Measurements from ENCODE around the gene DLG2.

DLG2 gene

DNA sequence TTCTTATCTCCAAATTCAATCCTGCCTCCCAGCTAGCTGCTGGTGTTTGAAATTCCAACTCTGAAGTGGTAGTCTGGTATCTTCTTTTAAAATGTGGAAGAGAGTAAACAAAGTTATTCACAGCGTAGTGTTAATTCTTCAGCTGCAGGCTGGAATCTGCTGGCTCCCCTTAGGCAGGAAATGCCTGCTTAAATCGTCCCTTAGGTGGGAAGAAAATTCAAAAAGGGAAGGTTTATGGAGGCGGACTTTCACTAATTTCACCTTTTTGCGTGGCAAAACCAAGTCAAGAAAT lies 1901.9 kb downstream of the DLG2 start:
- TF ChIP-seq, protein P1, sequence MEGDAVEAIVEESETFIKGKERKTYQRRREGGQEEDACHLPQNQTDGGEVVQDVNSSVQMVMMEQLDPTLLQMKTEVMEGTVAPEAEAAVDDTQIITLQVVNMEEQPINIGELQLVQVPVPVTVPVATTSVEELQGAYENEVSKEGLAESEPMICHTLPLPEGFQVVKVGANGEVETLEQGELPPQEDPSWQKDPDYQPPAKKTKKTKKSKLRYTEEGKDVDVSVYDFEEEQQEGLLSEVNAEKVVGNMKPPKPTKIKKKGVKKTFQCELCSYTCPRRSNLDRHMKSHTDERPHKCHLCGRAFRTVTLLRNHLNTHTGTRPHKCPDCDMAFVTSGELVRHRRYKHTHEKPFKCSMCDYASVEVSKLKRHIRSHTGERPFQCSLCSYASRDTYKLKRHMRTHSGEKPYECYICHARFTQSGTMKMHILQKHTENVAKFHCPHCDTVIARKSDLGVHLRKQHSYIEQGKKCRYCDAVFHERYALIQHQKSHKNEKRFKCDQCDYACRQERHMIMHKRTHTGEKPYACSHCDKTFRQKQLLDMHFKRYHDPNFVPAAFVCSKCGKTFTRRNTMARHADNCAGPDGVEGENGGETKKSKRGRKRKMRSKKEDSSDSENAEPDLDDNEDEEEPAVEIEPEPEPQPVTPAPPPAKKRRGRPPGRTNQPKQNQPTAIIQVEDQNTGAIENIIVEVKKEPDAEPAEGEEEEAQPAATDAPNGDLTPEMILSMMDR (IDR thresholded peaks at IDR 0.05; ENCODE audit: insufficient read depth, missing control alignments), result no peak
- no peak for DNase-seq (ENCODE audit: insufficient read length, low spot score)
- no peak for FAIRE-seq

DNA sequence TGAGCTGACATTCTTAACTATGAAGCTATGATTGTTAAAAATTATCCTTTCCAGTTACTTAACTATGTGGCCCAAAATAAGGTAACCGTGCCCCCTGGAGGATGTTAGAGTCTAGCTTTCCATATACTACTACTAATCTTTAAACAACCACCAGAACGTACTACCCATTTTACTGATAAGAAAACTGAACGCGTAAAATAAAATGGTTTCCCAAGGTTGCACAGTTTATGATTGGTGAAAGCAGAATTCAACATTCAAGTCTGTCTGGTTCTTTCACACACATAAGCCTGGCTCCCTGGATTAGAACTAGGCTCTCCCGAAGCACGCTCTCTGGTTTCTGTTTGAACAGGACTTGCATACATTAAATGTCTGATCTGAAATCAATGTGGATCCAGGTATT lies 1903.1 kb downstream of the DLG2 start:
- no peak for FAIRE-seq

DNA sequence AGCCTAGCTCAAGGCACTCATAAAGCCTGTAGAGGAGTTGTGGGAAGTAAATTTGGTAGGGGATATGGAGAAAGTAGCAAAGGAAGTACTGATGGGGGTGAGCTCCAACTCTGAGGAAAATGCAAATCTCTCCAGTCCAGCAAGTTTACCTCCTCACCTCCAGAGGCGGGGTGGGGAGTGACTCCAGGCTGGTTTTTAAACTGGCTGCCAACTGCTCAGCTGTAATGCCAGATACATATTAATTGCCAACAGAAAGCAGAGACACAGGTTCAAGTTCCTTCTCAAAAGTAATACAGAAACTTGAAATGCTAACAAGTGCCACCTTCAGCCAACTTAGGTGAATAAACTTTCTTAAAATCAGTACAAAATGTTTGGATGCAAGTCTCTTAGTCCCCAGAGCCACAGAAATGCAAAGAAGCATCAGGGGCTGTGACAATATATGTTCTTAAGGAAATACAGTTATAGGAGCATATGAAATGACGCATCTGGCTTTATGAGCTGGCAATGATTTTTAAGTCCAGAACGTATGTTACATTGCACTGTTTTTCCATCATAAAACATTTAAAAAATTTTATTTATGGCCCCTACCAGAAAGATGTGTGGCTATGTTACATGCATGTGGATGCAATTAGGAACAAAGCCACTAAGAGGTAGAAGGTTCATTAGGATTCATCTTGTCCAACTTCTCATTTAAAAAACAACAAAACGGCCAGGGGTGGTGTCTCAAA lies 1904.6 kb downstream of the DLG2 start:
- no peak for DNase-seq (ENCODE audit: insufficient read length, low spot score)
- FAIRE-seq, result no peak
- TF ChIP-seq, protein P1 (IDR thresholded peaks at IDR 0.05; ENCODE audit: insufficient read depth, missing control alignments), result no peak

More for the DNA sequence above, 1903.1 kb downstream of the DLG2 start:
- no peak for DNase-seq (ENCODE audit: insufficient read length, low spot score)
- TF ChIP-seq, protein P1 (IDR thresholded peaks at IDR 0.05; ENCODE audit: insufficient read depth, missing control alignments), result peak; percentile 46

DNA sequence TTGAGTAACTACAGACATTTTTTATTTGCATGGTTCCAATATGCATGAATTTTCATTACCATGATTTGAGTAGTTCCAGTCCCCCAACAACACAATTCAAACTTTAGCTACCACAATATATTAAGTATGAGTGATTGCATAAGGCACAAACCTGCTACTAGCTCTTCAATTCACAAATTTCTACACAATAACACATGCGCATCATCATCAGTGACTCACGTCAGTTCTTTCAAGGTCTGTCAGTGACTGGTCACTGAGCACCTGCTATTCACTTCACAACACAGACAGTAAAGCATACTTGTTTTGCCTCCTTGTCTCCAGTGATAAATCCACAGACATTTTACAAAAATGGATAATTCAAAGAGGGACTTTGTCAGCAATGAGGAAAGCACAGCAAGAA lies 1905.9 kb downstream of the DLG2 start:
- FAIRE-seq (no peak), DNase-seq (ENCODE audit: insufficient read length, low spot score) (no peak)
- TF ChIP-seq, protein P1 (IDR thresholded peaks at IDR 0.05; ENCODE audit: insufficient read depth, missing control alignments), result no peak

DNA sequence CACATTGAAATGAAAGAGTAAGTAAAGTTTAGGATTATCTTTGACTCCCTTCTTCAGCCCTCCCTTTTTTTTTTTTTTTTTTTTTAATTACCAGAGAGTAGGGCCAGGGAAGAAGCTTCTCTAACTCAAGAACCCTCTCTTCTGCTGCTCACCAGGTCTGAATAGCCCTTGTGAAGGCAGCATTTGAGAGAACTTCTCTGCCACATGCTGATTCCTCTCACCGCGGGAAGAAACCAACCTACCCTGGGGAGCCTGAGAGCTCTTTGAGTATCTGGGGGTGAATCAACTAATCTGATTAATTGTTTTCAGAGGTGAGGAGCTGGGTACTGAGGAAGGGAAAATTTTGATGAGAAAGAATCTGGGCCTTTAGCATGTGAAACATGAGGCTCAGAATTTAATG lies 1906.5 kb downstream of the DLG2 start:
- FAIRE-seq, result no peak
- no peak for DNase-seq (ENCODE audit: insufficient read length, low spot score)
- TF ChIP-seq, protein P1 (IDR thresholded peaks at IDR 0.05; ENCODE audit: insufficient read depth, missing control alignments), result no peak

DNA sequence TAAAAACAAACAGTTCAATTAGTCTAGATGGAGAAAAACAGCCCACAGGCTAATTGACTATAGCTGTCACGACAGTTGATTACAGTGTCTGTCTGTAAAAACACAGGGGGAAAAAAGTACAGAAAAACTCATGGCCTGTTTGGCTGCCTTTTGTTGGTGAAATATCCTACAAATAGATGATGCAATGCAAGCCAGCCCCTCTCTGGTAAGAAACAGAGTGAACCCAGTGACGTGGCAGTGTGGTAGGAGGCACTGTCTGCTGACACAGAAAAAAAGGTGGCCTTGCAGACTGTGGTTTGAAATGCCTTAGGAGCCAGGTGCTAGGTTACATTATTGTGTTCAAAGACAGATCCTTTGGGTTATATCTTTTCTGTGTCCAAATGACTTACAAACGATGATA lies 1909.6 kb downstream of the DLG2 start:
- TF ChIP-seq, protein P1 (IDR thresholded peaks at IDR 0.05; ENCODE audit: insufficient read depth, missing control alignments), result no peak
- DNase-seq (ENCODE audit: insufficient read length, low spot score), result no peak
- FAIRE-seq, result no peak

DNA sequence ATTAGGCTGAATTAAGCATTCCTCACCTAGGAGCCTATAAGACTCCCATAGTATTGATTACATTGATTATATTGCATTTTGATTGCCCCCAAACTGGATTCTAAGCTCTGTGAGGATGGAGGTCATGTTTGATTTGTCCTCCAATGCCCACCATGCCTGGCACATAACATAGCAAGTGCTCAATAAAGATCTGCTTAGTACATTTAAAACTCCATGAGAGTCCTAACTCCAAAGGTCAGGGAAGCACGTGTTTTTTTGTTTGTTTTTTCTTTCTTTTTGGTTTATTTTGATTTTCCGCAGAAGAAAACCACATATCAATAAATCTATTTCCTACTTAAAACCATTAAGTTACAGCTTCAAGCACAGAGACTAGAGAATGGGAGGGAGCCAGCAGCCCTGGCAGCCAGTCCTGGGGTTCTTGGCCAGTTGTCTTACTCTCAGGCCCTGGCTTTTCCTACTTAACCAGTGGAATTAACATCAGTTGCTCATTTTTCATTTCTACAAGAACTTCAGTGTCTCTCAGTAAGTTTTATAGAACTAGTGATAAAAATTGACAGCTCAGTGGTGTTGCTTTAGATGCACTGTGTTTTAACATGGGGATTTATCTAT lies 1911.1 kb downstream of the DLG2 start:
- FAIRE-seq (no peak), DNase-seq (ENCODE audit: insufficient read length, low spot score) (no peak)
- TF ChIP-seq, protein P1 (IDR thresholded peaks at IDR 0.05; ENCODE audit: insufficient read depth, missing control alignments), result no peak
